ENCODE measurements around the gene ADAM23. TPM values are rescaled to one million over a fixed set of nuclear protein-coding genes. Genes with fewer than 3 reads are reported as not detected.

Gene ADAM23
- total and polyA plus RNA-seq, 2 donors from 2014 or later: 1.0 to 2.5 TPM

- DNase-seq: no peak
- Histone ChIP-seq H3K36me3 (ENCODE audit: control insufficient read depth in 2 of 3, insufficient read depth in 3 of 3, low read length in 3 of 3) (no peaks in the 10 kb centered on the region), H3K4me1 (ENCODE audit: control insufficient read depth in 2 of 3, insufficient read depth in 2 of 3, low read depth in 1 of 3, low read length in 3 of 3) (no peaks in the 10 kb centered on the region), H3K9ac (ENCODE audit: low read length in 3 of 3) (no peak overlapping the region), H3K27ac (ENCODE audit: low read depth in 2 of 2, low read length in 2 of 2) (no peak overlapping the region), H3K9me3 (ENCODE audit: control insufficient read depth in 2 of 3, insufficient read depth in 1 of 3, low read length in 3 of 3) (peaks cover 0 to 5% (median 0%) of the 10 kb centered on the region in 3 donors), H3K27me3 (ENCODE audit: control insufficient read depth, insufficient read depth, low read length) (no peaks in the 10 kb centered on the region), H3K4me3 (ENCODE audit: low read length in 3 of 3) (no peak overlapping the region)
- no peak for FAIRE-seq
- TF ChIP-seq, protein P1, sequence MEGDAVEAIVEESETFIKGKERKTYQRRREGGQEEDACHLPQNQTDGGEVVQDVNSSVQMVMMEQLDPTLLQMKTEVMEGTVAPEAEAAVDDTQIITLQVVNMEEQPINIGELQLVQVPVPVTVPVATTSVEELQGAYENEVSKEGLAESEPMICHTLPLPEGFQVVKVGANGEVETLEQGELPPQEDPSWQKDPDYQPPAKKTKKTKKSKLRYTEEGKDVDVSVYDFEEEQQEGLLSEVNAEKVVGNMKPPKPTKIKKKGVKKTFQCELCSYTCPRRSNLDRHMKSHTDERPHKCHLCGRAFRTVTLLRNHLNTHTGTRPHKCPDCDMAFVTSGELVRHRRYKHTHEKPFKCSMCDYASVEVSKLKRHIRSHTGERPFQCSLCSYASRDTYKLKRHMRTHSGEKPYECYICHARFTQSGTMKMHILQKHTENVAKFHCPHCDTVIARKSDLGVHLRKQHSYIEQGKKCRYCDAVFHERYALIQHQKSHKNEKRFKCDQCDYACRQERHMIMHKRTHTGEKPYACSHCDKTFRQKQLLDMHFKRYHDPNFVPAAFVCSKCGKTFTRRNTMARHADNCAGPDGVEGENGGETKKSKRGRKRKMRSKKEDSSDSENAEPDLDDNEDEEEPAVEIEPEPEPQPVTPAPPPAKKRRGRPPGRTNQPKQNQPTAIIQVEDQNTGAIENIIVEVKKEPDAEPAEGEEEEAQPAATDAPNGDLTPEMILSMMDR (IDR thresholded peaks at IDR 0.05; ENCODE audit: borderline replicate concordance, extremely low read depth, insufficient read depth): no peak
- intact Hi-C loops (cut with DNase I): no loop called here
These were observed 24.4 kb upstream of the ADAM23 start for GRCh38 chr2:206418968-206419367.

GRCh38 chr2:206420721-206421120 is 22.6 kb upstream of the ADAM23 start:
- peaks cover 0 to 5% (median 0%) of the 10 kb centered on the region in 3 donors for H3K9me3 ChIP-seq (ENCODE audit: control insufficient read depth in 2 of 3, insufficient read depth in 1 of 3, low read length in 3 of 3)
- no peaks in the 10 kb centered on the region for H3K27me3 ChIP-seq (ENCODE audit: control insufficient read depth, insufficient read depth, low read length)
- intact Hi-C loops (cut with DNase I): no loop called here
- no peaks in the 10 kb centered on the region for H3K4me1 ChIP-seq (ENCODE audit: control insufficient read depth in 2 of 3, insufficient read depth in 2 of 3, low read depth in 1 of 3, low read length in 3 of 3)
- DNase-seq (no peak), FAIRE-seq (no peak)
- H3K36me3 ChIP-seq (ENCODE audit: control insufficient read depth in 2 of 3, insufficient read depth in 3 of 3, low read length in 3 of 3): no peaks in the 10 kb centered on the region
- TF ChIP-seq, protein P1 (IDR thresholded peaks at IDR 0.05; ENCODE audit: borderline replicate concordance, extremely low read depth, insufficient read depth): no peak
- H3K4me3 ChIP-seq (ENCODE audit: low read length in 3 of 3): no peak overlapping the region
- no peak overlapping the region for H3K27ac ChIP-seq (ENCODE audit: low read depth in 2 of 2, low read length in 2 of 2)
- no peak overlapping the region for H3K9ac ChIP-seq (ENCODE audit: low read length in 3 of 3)

DNA sequence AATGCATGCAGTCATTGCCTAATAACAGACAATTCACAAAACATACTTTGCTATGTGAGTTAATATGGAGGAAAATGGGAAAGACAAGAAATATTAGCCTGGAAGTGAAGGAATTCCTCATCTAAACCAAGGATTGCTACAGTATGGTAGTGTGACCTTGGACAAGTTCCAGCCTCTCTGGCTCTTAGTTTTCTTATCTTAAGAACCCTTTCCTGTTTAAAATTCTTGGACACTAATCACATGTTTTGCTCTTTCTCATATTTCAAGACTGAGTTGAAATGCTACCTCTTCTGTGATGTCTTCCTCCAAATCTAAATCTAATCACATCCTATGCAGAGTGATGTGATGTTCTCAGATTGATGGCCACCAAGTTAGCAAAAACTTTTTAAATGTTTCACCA is 20.8 kb upstream of the ADAM23 start:
- no peaks in the 10 kb centered on the region for H3K27me3 ChIP-seq (ENCODE audit: control insufficient read depth, insufficient read depth, low read length)
- intact Hi-C loops (cut with DNase I): no loop called here
- H3K4me1 ChIP-seq (ENCODE audit: control insufficient read depth in 2 of 3, insufficient read depth in 2 of 3, low read depth in 1 of 3, low read length in 3 of 3): no peaks in the 10 kb centered on the region
- no peak overlapping the region for H3K4me3 ChIP-seq (ENCODE audit: low read length in 3 of 3)
- H3K36me3 ChIP-seq (ENCODE audit: control insufficient read depth in 2 of 3, insufficient read depth in 3 of 3, low read length in 3 of 3): no peaks in the 10 kb centered on the region
- H3K27ac ChIP-seq (ENCODE audit: low read depth in 2 of 2, low read length in 2 of 2): no peak overlapping the region
- no peak overlapping the region for H3K9ac ChIP-seq (ENCODE audit: low read length in 3 of 3)
- FAIRE-seq (no peak), DNase-seq (no peak)
- peaks cover 0 to 5% (median 0%) of the 10 kb centered on the region in 3 donors for H3K9me3 ChIP-seq (ENCODE audit: control insufficient read depth in 2 of 3, insufficient read depth in 1 of 3, low read length in 3 of 3)
- TF ChIP-seq, protein P1 (IDR thresholded peaks at IDR 0.05; ENCODE audit: borderline replicate concordance, extremely low read depth, insufficient read depth): no peak

- intact Hi-C loops (cut with DNase I): no loop called here
- Histone ChIP-seq H3K27me3 (ENCODE audit: control insufficient read depth, insufficient read depth, low read length) (no peaks in the 10 kb centered on the region), H3K9ac (ENCODE audit: low read length in 3 of 3) (no peak overlapping the region), H3K4me1 (ENCODE audit: control insufficient read depth in 2 of 3, insufficient read depth in 2 of 3, low read depth in 1 of 3, low read length in 3 of 3) (no peaks in the 10 kb centered on the region), H3K27ac (ENCODE audit: low read depth in 2 of 2, low read length in 2 of 2) (no peak overlapping the region), H3K36me3 (ENCODE audit: control insufficient read depth in 2 of 3, insufficient read depth in 3 of 3, low read length in 3 of 3) (no peaks in the 10 kb centered on the region), H3K4me3 (ENCODE audit: low read length in 3 of 3) (no peak overlapping the region), H3K9me3 (ENCODE audit: control insufficient read depth in 2 of 3, insufficient read depth in 1 of 3, low read length in 3 of 3) (peaks cover 0 to 5% (median 0%) of the 10 kb centered on the region in 3 donors)
- TF ChIP-seq, protein P1 (IDR thresholded peaks at IDR 0.05; ENCODE audit: borderline replicate concordance, extremely low read depth, insufficient read depth): no peak
- FAIRE-seq: no peak
- no peak for DNase-seq
These were observed 20.2 kb upstream of the ADAM23 start for GRCh38 chr2:206423147-206423546.
